Suprapubic skin (tissue), 4 donors: Measurements from ENCODE around the gene CNDP1.

Experiments used
- EP300 ChIP-seq: sonication (generic); formaldehyde crosslinking; IDR thresholded peaks from one replicate; pipeline ENCODE4 v1.6.1; 2017; ENCODE audit warnings: antibody characterized with exemption
- POLR2A ChIP-seq, 2 donors: fragments of 450-650 bp; IDR thresholded peaks; one replicate each; pipeline ENCODE4 v1.6.1; 2017; ENCODE audit warnings: antibody characterized with exemption in 2 of 2, mild to moderate bottlenecking in 2 of 2, moderate library complexity in 2 of 2
- POLR2AphosphoS5 ChIP-seq, 3 donors: sonication (generic); formaldehyde crosslinking; IDR thresholded peaks; one replicate each; pipeline ENCODE4 v1.6.1; 2017; ENCODE audit warnings: antibody characterized with exemption in 3 of 3
- TF ChIP-seq, protein P1 (sequence below), 2 donors: fragments of 200-600 bp in 1 of 2; fragments of 450-650 bp in 1 of 2; sonication (generic) in 1 of 2; IDR thresholded peaks; one replicate each; pipeline ENCODE4 v1.5.1; 2016 to 2019; ENCODE audit warnings: antibody characterized with exemption in 2 of 2, mild to moderate bottlenecking in 1 of 2, moderate library complexity in 1 of 2

GRCh38 chr18:74613381-74613780 is 79.1 kb downstream of the CNDP1 start:
- TF ChIP-seq, protein P1, sequence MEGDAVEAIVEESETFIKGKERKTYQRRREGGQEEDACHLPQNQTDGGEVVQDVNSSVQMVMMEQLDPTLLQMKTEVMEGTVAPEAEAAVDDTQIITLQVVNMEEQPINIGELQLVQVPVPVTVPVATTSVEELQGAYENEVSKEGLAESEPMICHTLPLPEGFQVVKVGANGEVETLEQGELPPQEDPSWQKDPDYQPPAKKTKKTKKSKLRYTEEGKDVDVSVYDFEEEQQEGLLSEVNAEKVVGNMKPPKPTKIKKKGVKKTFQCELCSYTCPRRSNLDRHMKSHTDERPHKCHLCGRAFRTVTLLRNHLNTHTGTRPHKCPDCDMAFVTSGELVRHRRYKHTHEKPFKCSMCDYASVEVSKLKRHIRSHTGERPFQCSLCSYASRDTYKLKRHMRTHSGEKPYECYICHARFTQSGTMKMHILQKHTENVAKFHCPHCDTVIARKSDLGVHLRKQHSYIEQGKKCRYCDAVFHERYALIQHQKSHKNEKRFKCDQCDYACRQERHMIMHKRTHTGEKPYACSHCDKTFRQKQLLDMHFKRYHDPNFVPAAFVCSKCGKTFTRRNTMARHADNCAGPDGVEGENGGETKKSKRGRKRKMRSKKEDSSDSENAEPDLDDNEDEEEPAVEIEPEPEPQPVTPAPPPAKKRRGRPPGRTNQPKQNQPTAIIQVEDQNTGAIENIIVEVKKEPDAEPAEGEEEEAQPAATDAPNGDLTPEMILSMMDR (IDR thresholded peaks at IDR 0.05): no peak
- TF ChIP-seq EP300: no peak
- no peak for TF ChIP-seq POLR2A (IDR thresholded peaks at IDR 0.05)
- TF ChIP-seq POLR2AphosphoS5 (IDR thresholded peaks at IDR 0.05): no peak
